Measurements from ENCODE around the gene PPP4R3A.
A peak's percentile ranks its signal among the peaks of the same experiment; 100 is the strongest.
"Not testable (repeated sequence)": the region's sequence is repeated elsewhere in the genome, so short reads cannot be mapped to it uniquely, and the experiment has no call there.

PPP4R3A gene

DNA sequence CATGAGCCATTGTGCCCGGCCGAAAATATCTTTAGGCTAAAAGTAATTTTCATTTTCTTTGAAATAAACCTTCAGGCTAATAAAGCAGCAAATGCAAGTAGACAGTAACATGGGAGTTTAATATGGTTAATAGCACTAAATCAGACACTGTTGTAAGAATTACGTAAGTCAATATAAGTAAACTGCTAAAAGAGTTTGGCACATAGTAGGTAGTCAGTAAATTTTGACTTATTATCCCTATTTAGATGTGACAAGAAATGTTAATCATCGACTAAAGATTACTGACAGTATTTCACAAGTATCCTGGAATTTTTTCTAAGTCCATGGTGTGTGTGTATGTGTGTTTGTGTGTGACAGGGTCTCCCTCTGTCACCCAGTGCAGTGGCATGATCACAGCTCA, 3.9 kb downstream of the PPP4R3A start:
- DNase-seq = no peak

DNA sequence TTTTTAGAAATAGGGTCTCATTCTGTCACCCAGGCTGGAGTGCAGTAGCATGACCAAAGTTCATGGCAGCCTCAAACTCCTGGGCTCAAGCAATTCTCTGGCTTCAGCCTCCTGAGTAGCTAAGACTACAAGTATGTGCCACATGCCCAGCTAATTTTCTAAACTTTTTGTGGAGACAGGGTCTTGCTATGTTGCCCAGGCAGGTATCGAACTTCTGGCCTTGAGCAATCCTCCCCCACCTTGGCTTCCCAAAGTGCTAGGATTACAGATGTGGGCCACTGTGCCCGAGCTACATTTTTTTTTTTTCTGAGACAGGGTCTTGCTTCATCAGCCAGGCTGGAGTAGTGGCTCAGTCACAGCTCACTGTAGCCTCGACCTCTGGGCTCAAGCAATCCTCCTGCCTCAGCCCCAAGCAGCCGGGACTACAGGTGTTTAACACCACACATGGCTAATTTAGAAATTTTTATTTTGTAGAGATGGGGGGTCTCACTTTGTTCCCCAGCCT, 7.1 kb downstream of the PPP4R3A start:
- DNase-seq = no peak

GRCh38 chr14:91501951-91502930, 7.9 kb downstream of the PPP4R3A start:
- DNase-seq = no peak

- DNase-seq = no peak
These were observed 8.8 kb downstream of the PPP4R3A start for GRCh38 chr14:91501348-91501747.

DNA sequence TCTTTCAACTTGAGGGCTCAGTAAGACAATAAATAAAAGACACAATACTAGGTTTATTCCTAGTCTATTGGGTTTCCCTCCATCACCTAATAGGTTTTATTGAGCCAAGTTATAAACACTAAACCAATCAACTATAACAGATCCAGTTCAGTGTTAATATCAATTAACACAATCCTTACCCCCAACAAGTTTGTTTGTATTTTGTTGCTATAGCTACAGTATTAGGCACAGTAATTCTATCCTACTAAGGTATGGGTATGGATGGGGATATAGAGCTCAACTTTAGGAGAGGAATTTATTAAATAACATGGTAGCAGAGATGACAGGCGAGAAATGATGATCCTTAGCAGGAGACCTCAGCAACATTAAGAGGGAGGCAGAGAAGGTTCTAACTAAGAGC, 13.3 kb downstream of the PPP4R3A start:
- no peak for DNase-seq

GRCh38 chr14:91494392-91495065, 15.6 kb downstream of the PPP4R3A start:
- DNase-seq = not testable (repeated sequence)

DNA sequence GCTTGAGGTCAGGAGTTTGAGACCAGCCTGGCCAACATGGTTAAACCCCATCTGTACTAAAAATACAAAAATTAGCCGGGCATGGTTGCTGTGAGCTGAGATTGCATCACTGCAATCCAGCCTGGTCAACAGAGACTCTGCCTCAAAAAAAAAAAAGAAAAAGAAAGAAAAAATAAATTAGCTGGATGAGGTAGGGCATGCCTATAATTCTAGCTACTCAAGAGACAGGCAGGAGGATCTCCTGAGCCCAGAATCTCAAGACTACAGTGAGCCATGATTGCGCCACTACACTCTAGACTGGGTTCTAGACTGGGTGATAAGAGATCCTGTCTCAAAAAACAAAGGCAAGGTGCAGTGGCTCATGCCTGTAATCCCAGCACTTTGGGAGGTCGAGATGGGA, 16.9 kb downstream of the PPP4R3A start:
- no peak for DNase-seq

DNA sequence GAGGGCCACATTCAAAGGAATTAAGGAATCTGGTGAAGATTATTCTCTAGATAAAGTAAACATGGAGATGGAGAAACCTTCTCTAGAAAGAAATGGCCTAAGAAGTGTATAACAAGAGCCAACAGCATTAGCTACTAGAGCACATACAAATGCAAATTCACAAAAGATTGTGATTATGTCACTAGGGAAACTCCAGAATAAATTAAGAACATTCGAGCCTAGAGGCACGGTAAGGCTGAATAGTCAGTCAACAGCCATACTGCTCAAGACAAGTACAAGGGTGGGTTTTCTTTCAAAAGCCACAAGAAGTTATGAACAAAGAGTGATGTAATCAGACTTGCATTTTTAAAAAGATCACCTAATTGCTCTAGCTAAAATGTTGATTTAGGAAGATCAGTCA, 25.4 kb downstream of the PPP4R3A start:
- no peak for DNase-seq

DNA sequence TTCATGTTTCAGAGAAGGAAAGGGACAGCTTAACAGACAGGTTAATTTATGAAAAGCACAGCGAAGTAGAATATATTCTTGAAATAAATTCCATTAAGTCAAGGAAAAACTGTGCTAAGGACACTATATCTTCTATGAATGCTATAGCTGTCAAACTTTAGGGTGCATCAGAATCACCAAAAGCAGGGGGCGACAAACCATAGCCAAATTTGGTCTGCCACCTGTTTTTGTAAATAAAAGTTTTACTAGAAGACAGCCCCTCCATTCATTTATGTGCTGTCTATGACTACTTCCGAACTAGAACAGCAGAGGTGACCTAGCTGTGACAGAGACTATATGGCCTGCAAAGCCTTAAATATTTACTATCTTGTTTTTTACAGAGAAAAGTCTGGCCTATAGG, 25.9 kb downstream of the PPP4R3A start:
- no peak for DNase-seq

- DNase-seq = no peak
These were observed 27.7 kb downstream of the PPP4R3A start for GRCh38 chr14:91482263-91483013.

- no peak for DNase-seq
These were observed 32.7 kb downstream of the PPP4R3A start for GRCh38 chr14:91477388-91477787.

DNA sequence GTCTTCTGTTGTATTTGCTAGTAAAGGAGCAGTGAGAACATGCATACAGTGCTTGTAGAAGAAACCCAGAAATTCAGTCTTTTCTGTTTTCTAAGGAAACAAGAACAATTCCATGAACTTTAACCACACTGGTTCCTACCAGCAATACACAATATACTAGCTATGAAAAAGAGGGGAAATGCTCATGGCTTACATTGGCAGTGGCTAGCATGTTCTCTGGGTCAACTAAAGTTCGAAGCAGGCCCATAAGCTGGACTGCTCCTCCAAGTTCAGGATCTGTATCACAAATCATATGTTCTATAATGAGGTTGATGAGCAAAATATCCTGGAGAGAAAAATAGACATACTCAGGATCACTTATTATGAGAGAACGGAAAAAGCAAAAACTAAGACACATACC, 37.1 kb downstream of the PPP4R3A start:
- no peak for DNase-seq

DNA sequence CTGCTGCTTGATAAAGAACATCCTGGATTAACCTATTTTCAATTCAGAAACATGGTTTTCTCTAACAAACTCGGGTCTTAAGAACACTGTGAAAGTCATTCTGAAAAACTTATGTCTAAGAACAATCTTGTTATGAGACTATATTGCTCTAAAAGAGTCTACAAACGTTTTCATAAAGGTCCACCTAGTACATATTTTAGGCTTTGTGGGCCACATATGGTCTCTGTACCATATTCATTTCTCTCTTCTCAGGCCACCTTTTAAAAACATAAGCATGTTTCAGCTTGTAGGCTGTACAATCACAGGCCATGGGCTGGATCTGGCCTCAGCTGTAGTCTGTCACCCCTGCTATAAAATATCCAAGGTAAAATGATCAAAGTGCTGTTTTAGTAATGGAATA, 39.9 kb downstream of the PPP4R3A start:
- no peak for DNase-seq

GRCh38 chr14:91466192-91466591, 43.9 kb downstream of the PPP4R3A start:
- peak in 2 of 58 donors; percentile 0 to 1 for DNase-seq

- DNase-seq = no peak
These were observed 45.4 kb downstream of the PPP4R3A start for GRCh38 chr14:91464615-91465205.

DNA sequence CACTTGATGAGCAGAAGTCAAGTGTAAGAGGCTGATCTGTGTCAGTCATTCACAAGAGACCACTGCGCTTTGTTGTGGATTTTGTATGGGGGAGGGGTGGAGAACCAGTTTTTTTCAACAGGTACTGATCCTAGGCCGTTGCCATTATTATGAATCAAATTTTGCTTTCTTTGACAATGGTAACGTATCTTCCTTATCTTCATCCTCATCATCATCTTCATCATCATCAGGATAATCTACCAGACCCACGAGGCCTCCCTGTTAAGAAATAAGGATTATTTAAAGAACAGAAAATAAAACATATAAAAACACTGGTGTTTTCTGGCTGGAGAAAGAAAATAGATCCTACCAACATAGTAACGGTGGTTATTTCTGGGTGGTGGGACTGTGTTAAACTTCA, 51.5 kb downstream of the PPP4R3A start:
- no peak for DNase-seq

GRCh38 chr14:91456283-91456682, 53.8 kb downstream of the PPP4R3A start:
- DNase-seq = no peak

GRCh38 chr14:91454580-91454979, 55.5 kb downstream of the PPP4R3A start:
- no peak for DNase-seq

DNA sequence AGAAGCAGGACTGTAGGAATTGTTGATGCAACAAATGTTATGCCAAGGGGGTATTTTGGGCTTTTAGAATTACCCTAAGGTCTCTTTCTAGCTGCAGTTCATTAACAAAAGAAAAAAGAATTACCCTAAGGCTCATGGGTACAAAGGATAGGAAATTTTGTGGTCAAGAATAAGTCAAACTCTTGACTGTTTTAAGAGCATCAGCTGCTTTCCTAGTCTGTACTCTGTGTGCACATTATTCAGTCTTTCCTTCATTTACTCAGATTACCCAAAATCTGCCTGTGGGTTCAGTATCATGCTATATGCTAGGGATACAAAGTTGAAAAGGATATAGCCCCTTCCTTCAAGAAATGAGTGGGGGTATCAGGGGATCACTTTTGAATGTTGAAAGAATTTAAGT, 56.0 kb downstream of the PPP4R3A start:
- no peak for DNase-seq

DNA sequence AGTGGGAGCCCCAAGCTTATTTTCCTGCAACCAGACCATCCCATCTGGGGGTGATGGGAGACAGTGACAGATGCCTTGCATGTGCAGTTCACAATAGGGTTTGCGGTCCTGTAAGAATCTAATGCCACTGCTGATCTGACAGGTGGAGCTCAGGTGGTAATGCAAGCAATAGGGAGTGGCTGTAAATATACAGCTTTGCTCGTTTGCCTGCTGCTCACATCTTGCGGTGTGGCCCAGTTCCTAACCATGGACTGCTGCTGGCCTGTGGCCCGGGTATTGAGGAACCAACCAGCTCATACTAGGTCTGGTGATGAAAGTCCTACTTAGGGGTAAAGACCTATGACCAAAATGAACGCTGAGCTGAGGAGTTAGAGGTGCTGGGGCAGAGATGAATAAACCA, 56.4 kb downstream of the PPP4R3A start:
- DNase-seq = no peak

- DNase-seq = no peak
These were observed 65.6 kb downstream of the PPP4R3A start for GRCh38 chr14:91444335-91445020.

Measured in anterior cingulate cortex (tissue), 58 donors.